Measurements from ENCODE around the gene CUX1. TPM values are rescaled to one million over a fixed set of nuclear protein-coding genes. Genes with fewer than 3 reads are reported as not detected.

CUX1 gene
- total RNA-seq, 1 donor from 2014 or later = 40.5 TPM

- Histone ChIP-seq H3K4me3 (ENCODE audit: low read depth, low read length) (no peak overlapping the region), H3K36me3 (ENCODE audit: control insufficient read depth, insufficient read depth, low read length) (peaks cover 12% of the 10 kb centered on the region), H3K27me3 (ENCODE audit: control insufficient read depth, insufficient read depth, low read length) (no peaks in the 10 kb centered on the region)
- TF ChIP-seq, protein P1, sequence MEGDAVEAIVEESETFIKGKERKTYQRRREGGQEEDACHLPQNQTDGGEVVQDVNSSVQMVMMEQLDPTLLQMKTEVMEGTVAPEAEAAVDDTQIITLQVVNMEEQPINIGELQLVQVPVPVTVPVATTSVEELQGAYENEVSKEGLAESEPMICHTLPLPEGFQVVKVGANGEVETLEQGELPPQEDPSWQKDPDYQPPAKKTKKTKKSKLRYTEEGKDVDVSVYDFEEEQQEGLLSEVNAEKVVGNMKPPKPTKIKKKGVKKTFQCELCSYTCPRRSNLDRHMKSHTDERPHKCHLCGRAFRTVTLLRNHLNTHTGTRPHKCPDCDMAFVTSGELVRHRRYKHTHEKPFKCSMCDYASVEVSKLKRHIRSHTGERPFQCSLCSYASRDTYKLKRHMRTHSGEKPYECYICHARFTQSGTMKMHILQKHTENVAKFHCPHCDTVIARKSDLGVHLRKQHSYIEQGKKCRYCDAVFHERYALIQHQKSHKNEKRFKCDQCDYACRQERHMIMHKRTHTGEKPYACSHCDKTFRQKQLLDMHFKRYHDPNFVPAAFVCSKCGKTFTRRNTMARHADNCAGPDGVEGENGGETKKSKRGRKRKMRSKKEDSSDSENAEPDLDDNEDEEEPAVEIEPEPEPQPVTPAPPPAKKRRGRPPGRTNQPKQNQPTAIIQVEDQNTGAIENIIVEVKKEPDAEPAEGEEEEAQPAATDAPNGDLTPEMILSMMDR (IDR thresholded peaks at IDR 0.05; ENCODE audit: insufficient read depth, low read length, severe bottlenecking) = no peak
- DNase-seq (ENCODE audit: low read depth) (no peak), FAIRE-seq (no peak)
Measured at GRCh38 chr7:102192790-102193189, 375.4 kb downstream of the CUX1 start.

DNA sequence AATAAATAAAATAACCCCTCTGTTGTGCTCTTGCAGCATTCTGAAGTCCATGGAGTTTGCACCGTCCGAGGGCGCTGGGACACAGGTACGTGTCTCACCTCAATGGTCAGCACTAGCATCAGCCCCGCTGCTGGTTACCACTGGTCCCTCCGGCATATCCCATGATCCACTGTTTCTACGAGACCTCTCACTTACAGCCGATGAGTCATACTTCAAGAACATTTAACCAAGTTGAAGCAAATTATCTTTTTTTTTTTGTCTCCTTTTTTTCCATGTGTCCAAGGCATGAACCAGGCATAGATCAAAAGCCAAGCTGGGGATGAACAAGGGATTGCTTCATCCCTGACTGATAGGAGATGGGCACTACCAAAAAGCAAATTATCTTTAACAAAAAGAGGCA, 376.4 kb downstream of the CUX1 start:
- no peaks in the 10 kb centered on the region for H3K27me3 ChIP-seq (ENCODE audit: control insufficient read depth, insufficient read depth, low read length)
- H3K36me3 ChIP-seq (ENCODE audit: control insufficient read depth, insufficient read depth, low read length) = peaks cover 12% of the 10 kb centered on the region
- TF ChIP-seq, protein P1 (IDR thresholded peaks at IDR 0.05; ENCODE audit: insufficient read depth, low read length, severe bottlenecking) = no peak
- FAIRE-seq (no peak), DNase-seq (ENCODE audit: low read depth) (no peak)
- H3K4me3 ChIP-seq (ENCODE audit: low read depth, low read length) = no peak overlapping the region

DNA sequence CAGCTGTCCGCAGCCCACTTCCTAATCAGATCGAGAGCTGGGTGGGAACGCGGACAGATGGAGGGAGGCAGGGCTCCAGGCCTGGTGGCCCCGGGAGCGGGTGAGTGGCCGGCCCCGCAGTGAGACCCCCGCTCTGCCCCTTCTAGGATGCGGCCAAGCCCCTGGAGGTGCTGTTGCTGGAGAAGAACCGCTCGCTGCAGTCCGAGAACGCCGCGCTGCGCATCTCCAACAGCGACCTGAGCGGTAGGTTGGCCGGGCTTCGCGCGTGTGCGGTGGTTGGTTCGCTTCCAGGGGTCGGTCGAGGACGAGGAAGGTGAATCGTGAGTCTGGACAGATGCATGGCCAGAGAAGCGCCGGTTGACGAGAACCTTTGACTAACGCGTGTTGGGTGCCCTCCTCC, 377.9 kb downstream of the CUX1 start:
- TF ChIP-seq, protein P1 (IDR thresholded peaks at IDR 0.05; ENCODE audit: insufficient read depth, low read length, severe bottlenecking) = no peak
- Histone ChIP-seq H3K36me3 (ENCODE audit: control insufficient read depth, insufficient read depth, low read length) (peaks cover 11% of the 10 kb centered on the region), H3K27me3 (ENCODE audit: control insufficient read depth, insufficient read depth, low read length) (no peaks in the 10 kb centered on the region), H3K4me3 (ENCODE audit: low read depth, low read length) (no peak overlapping the region)
- DNase-seq (ENCODE audit: low read depth) (no peak), FAIRE-seq (no peak)

DNA sequence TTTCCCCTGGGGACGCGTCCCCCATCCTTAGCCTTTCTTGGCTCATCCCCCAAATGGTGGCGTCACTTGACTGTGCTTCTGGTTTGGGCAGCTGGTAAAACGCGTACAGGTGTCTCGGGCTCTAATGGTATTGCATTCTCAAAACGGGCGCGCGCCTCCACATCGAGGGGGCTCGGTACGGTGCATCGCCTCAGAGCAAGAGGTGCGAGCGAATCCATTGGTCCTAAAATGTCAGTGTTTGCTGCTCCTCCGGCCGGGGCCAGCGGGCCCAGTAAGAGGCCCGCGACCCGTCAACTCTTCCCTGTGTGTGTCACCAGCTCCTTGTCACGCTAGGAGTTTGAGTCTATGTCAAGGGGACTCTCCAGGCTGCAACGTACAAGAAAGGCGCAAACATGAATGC, 378.6 kb downstream of the CUX1 start:
- no peak for DNase-seq (ENCODE audit: low read depth)
- Histone ChIP-seq H3K27me3 (ENCODE audit: control insufficient read depth, insufficient read depth, low read length) (no peaks in the 10 kb centered on the region), H3K36me3 (ENCODE audit: control insufficient read depth, insufficient read depth, low read length) (peaks cover 12% of the 10 kb centered on the region), H3K4me3 (ENCODE audit: low read depth, low read length) (no peak overlapping the region)
- no peak for FAIRE-seq
- TF ChIP-seq, protein P1 (IDR thresholded peaks at IDR 0.05; ENCODE audit: insufficient read depth, low read length, severe bottlenecking) = no peak

DNA sequence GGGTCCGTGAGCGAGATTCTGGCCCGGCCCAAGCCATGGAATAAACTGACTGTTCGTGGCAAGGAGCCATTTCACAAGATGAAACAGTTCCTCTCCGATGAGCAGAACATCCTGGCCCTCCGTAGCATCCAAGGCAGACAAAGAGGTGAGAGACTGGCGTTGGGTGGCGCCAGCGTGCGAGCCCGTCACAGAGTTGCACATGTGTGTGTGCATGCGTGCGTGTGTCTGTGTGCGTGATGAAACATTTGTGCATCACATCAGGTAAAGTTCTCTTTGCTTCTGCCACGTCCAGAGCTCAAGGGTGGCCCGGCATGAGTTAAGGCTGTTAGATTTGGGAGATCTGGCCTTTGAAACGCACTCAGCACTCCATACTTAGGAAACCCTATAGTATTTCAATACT, 379.7 kb downstream of the CUX1 start:
- no peaks in the 10 kb centered on the region for H3K27me3 ChIP-seq (ENCODE audit: control insufficient read depth, insufficient read depth, low read length)
- no peak overlapping the region for H3K4me3 ChIP-seq (ENCODE audit: low read depth, low read length)
- TF ChIP-seq, protein P1 (IDR thresholded peaks at IDR 0.05; ENCODE audit: insufficient read depth, low read length, severe bottlenecking) = no peak
- DNase-seq (ENCODE audit: low read depth) (no peak), FAIRE-seq (no peak)
- peaks cover 17% of the 10 kb centered on the region for H3K36me3 ChIP-seq (ENCODE audit: control insufficient read depth, insufficient read depth, low read length)

GRCh38 chr7:102197599-102197998, 380.2 kb downstream of the CUX1 start:
- no peak for FAIRE-seq

More at GRCh38 chr7:102197599-102197998, 380.2 kb downstream of the CUX1 start:
- Histone ChIP-seq H3K36me3 (ENCODE audit: control insufficient read depth, insufficient read depth, low read length) (peaks cover 17% of the 10 kb centered on the region), H3K4me3 (ENCODE audit: low read depth, low read length) (no peak overlapping the region), H3K27me3 (ENCODE audit: control insufficient read depth, insufficient read depth, low read length) (no peaks in the 10 kb centered on the region)
- TF ChIP-seq, protein P1 (IDR thresholded peaks at IDR 0.05; ENCODE audit: insufficient read depth, low read length, severe bottlenecking) = no peak
- no peak for DNase-seq (ENCODE audit: low read depth)
